G401 (cell line): ENCODE results near the gene PAX7. TPM values are rescaled to one million over a fixed set of nuclear protein-coding genes. Genes with fewer than 3 reads are reported as not detected.

Source experiments
- DNase-seq: peaks from one replicate; pipeline ENCODE4 v3.0.0-alpha.2; 2015; ENCODE audit warnings: low spot score
- in situ Hi-C: cut with HindIII; loops from 2 replicates; pipeline ENCODE4 v1.10.0; 2016; ENCODE audit warnings: low sequenced_read_pairs, mixed read lengths
- total RNA-seq: library from RNA; depleted of rRNA; stranded (reverse); fragments of >200 nt; shearing (Covaris generic); gene quantifications from 2 replicates; pipeline ENCODE4 v1.2.3, GENCODE V29; 2014

PAX7 gene
- total RNA-seq, 1 experiment from 2014 or later = not detected

- in situ Hi-C loops = no loop called here
- DNase-seq = no peak
These were observed 16.4 kb upstream of the PAX7 start for GRCh38 chr1:18614069-18614735.

- DNase-seq = no peak
- in situ Hi-C loops = no loop called here
These were observed 11.8 kb upstream of the PAX7 start for GRCh38 chr1:18618546-18619466.

DNA sequence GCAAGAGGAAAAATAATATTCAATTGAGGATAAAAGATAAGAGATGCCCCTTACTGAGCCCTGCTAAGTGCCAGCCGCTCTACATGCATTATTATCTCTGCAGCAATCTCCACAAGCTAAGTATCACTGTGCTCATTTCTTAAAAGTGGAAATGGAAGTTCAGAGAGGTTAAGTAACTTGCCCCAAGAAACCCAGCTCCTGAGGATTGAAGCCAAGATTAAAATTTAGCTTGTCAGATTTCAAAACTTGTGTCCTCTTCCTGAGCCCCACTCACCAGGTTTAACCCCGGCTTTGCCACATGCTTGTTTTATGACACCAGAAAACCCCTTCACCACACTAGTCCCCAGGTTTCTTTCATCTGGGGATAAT is 11.2 kb upstream of the PAX7 start:
- no peak for DNase-seq
- in situ Hi-C loops = no loop called here

- DNase-seq = no peak
- in situ Hi-C loops = no loop called here
These were observed 2.1 kb upstream of the PAX7 start for GRCh38 chr1:18628511-18628910.

DNA sequence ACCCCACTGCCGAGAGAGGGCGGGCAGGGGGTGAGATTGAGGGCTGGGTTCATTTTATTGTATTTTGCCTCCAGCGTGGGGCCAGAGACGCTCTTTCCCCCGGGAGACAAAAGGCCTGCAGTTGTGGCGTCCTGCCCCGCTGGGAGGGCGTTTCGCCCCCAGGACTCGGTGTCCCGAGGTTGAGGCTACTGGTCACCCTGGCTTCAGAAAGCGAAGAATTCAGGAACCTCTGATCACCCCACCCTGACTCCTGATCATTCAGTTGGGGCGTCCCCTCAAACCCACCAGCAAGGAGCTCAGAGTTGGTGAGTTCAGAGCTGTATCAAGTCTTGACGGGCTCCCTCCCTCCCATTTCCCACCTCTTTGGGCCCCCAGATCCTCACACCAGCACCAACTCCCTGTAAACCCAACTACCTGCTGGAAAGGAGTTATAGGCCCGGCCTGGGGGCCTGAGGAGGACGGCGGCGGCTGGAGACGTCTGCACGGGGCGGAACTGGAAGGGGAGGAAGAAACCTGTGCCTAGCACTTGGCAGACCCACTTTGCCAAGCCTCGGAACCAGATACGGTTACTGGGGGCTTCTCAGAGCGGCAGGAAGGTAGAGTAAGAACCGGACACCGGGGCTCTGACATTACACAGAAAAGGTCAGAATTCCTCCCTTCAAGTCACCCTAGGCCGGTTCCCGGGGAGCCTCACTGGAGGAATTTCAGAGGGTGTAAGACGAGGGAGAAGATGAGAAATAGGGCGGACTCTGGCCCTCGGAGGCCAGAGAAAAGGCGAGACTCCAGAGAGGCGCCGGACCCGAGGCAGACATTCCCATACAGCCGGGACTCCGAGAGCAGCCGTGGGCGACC is 761 bp upstream of the PAX7 start:
- in situ Hi-C loops = no loop called here
- DNase-seq = no peak

- no peak for DNase-seq
- in situ Hi-C loops = no loop called here
These were observed 1.0 kb downstream of the PAX7 start for GRCh38 chr1:18631496-18632217.

- in situ Hi-C loops = no loop called here
- no peak for DNase-seq
These were observed 1.6 kb downstream of the PAX7 start for GRCh38 chr1:18632218-18632588.

GRCh38 chr1:18632783-18633421 is 2.3 kb downstream of the PAX7 start:
- in situ Hi-C loops = no loop called here
- peak; percentile 1 for DNase-seq

DNA sequence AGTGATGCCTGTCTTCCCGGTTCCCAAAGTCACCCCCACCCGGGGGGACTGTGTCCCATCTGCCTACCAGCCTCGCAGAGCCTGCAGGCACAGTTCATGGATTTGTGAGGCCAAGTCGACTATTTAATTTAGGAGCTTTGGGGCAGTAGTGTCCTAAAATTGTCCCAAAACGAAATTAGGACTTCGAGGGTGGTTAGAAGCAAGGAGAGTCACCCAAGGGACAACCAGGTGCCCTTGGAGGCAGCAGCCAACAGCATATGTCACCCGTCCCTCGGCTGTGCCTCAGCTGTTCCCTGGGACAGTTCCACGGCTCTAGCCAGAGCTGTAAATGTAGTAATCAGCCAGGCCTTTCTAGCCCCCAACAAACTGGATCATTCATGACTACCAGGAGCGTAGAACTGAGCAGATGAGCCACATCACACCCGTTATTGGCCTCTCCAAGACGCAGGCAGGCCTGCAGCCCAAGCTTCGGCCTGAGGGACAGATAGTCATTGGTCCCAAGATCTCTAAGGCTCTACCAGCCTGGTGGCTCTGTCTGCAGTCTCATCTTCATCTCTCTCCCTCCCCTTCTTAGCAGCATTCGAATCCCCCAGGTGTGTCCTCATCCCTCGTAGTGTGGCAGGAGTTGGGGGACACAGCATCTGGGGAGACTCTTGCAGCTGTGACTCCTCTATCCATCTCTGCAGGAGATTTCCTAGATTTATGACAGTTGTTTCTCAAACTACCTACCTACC is 2.9 kb downstream of the PAX7 start:
- DNase-seq = no peak
- in situ Hi-C loops = no loop called here

GRCh38 chr1:18634276-18634675 is 3.6 kb downstream of the PAX7 start:
- DNase-seq = no peak

GRCh38 chr1:18635070-18635577 is 4.5 kb downstream of the PAX7 start:
- in situ Hi-C loops = no loop called here
- no peak for DNase-seq

More at GRCh38 chr1:18634276-18634675, 3.6 kb downstream of the PAX7 start:
- in situ Hi-C loops = no loop called here

- in situ Hi-C loops = no loop called here
- no peak for DNase-seq
These were observed 5.4 kb downstream of the PAX7 start for GRCh38 chr1:18635891-18636595.

DNA sequence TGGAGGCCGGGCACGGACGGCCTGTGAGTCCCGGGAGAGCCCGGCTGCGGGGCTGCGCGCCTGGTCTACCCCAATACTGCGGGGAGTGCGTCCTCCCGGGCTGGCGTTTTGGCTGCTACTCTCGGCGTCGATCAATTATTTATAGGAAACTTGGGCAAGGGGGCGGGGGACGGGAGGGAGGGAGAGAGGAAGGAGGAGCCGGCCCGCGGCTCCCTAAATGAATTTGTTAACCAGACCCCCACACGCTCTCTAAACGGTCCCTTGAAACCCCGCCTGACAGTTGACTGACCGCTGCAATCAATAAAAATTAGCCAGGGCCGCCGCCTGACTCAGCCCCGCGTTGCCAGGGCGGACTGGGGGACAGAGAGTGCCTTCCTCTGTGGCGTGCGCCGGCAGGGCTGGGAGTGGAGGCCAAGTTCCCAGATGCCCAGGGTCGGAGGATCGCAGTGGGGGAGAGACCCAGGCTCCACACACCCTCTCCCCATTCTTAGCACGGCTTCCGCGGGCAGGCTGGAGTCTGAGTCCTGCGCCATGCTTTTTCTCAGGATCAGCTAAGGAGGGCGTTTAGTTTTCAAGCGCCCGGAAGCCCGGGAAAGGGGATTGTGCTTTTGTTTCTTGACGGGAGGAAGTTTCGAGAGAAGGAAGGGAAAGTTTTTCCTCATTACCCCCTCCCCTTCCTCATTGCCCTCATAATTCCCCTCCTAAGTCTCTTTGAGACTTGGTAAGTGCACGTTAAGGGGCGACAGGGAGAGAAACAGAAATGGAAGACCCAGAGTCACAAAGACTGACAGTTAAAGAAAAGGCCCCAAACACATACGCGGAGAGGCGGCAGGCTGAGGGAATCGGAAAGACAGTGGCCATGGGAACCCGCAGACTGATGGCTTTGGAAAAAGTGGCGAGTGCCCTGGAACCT is 6.2 kb downstream of the PAX7 start:
- in situ Hi-C loops = no loop called here
- DNase-seq = no peak

DNA sequence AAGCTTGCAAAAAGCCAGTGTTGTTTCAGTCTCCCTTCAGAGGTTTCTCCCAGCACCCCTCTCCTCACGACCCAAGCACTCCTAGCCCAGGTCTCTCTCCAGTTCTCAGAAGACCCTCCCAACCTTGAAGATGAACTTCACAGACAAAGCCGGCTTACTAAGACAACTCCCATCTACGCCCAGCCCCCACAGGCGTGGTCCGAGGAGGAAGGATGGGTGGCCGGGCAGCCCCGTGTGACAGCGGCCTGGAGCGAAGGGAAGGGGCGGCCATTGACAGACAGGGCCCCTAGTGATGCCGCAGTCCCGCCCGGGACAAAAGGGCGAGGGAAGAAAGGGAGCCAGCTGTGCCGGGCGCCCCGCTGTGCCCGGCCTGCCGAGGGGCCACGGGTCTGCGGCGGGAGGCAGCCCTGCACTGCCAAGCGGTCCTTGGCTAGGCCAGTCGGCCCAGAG is 6.9 kb downstream of the PAX7 start:
- DNase-seq = no peak
- in situ Hi-C loops = no loop called here

DNA sequence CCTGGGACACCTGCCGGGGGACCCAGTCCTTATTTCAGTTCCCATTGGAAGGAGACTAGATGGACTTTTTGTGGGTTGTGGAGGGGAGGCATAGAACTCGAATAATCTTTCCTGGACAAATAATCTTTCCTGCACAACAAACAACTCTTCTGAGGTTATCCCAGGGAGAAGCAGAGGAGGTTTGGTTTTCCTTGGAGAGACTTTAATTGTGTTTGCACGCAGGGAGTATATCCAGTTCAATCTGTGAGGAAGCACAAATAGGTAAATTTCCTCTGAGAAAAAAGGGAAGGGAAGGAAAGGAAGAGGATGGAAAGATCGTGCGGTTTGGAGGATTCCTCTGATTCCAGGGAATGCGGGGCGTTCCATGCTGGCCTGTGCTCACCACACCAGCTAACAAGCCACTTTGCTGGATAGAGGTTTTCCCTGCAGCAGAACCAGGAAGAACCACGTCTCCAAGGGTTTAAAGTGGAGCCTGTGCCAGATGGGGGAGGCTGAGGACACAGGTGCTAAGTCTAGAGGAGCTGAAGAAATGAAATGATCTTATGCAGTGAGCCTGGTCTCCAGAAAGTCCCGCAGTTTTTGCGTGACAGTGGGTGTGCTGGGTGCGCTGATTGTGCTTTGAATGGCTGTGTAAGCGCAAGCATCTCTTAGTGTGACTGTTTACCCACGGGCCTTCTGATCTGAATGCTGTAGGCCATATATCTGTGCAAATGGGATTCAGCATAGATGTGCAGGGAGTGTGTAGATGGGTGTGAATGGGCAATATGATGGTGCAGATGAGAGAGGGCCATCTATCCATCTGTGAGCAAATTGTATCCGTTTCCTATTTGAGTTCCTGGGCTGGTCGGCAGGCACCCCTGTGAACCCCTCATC is 7.6 kb downstream of the PAX7 start:
- DNase-seq = no peak

More for the DNA sequence above, 7.6 kb downstream of the PAX7 start:
- in situ Hi-C loops = no loop called here
